ENCODE data around the gene CAMK2D.

CAMK2D gene

DNA sequence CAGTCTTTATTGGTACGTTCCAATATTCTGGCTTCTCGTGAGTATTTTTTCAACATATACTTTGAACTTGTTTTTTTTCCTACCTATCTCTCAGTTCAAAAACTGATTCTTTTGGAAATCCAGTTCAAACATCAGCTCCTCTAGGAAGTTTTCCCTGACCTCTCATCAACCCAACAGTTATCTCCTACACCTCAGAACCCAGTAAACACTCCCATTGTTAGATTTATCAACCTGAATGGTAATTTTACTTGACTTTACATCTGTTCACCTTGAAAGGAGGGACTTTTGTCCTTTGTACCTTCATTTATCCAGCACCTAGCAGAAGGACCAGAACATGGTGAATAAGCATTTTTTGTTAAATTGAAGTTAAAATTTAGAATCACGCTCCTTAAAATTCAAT is 13.6 kb downstream of the CAMK2D start:
- no peak for DNase-seq (ENCODE audit: low read depth)
- no peak overlapping the region for H3K4me3 ChIP-seq (ENCODE audit: low read depth, low read length)
- TF ChIP-seq, protein P1, sequence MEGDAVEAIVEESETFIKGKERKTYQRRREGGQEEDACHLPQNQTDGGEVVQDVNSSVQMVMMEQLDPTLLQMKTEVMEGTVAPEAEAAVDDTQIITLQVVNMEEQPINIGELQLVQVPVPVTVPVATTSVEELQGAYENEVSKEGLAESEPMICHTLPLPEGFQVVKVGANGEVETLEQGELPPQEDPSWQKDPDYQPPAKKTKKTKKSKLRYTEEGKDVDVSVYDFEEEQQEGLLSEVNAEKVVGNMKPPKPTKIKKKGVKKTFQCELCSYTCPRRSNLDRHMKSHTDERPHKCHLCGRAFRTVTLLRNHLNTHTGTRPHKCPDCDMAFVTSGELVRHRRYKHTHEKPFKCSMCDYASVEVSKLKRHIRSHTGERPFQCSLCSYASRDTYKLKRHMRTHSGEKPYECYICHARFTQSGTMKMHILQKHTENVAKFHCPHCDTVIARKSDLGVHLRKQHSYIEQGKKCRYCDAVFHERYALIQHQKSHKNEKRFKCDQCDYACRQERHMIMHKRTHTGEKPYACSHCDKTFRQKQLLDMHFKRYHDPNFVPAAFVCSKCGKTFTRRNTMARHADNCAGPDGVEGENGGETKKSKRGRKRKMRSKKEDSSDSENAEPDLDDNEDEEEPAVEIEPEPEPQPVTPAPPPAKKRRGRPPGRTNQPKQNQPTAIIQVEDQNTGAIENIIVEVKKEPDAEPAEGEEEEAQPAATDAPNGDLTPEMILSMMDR (IDR thresholded peaks at IDR 0.05; ENCODE audit: insufficient read depth, low read depth, low read length, missing control alignments): no peak

DNA sequence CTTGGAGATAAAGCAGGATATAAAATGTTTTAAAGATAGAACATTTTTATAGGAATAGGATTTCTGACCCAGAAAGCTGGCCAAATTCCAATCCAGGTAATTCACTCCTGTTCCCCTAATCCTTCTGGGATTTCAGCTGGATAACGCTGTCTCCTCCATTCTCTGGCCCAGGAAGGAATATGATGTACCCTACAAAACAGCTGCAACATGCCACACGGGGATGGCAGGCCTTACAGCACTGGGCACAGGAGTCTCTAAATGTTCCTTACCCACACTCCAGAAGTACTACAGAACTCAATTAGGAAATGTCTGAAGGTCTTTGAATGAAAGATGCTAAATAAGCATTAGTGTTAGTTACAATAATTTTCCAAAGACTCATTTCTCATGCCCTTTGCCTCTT is 15.8 kb downstream of the CAMK2D start:
- H3K4me3 ChIP-seq (ENCODE audit: low read depth, low read length): no peak overlapping the region
- no peak for DNase-seq (ENCODE audit: low read depth)
- TF ChIP-seq, protein P1 (IDR thresholded peaks at IDR 0.05; ENCODE audit: insufficient read depth, low read depth, low read length, missing control alignments): no peak

DNA sequence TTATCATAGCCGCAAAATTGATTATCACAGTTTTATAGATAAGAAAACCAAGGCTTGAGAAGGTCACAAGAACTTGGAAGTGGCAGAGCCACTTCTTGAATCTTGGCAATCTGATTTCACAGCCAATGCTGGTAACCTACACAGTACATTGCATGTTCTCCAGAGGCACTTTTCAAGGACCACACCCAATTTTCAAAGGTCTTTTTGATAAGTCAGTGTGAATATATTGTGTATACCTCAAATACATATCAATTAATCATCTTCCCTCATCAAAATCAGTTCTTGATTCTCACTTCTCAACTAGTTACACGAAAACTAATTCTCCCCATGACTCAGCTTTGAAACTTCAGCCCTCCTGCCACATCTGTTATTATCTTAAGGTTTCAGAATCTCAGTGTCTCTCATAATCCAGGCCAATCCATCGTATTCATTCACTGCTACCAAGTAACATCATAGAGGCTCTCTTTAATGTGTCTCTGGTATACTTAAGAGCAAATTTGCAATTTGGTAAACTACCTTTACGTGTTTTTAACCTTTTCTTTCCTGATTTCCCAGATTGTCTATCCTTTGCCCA is 16.8 kb downstream of the CAMK2D start:
- no peak overlapping the region for H3K4me3 ChIP-seq (ENCODE audit: low read depth, low read length)
- TF ChIP-seq, protein P1 (IDR thresholded peaks at IDR 0.05; ENCODE audit: insufficient read depth, low read depth, low read length, missing control alignments): no peak
- no peak for DNase-seq (ENCODE audit: low read depth)

DNA sequence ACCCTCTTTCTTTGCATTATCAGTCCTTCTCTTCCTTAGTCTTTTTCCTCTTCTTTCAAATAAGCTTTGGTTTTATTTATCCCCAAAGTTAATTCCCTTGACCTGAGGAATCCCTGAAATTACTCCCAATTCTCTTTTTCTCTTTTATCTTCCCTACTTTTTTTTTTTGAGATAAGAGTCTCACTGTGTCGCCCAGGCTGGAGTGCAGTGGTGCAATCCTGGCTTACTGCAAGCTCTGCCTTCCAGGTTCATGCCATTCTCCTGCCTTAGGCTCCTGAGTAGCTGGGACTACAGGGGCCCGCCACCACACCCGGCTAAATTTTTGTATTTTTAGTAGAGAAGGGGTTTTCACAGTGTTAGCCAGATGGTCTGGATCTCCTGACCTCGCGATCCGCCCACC is 17.8 kb downstream of the CAMK2D start:
- H3K4me3 ChIP-seq (ENCODE audit: low read depth, low read length): no peak overlapping the region
- no peak for DNase-seq (ENCODE audit: low read depth)
- TF ChIP-seq, protein P1 (IDR thresholded peaks at IDR 0.05; ENCODE audit: insufficient read depth, low read depth, low read length, missing control alignments): no peak

DNA sequence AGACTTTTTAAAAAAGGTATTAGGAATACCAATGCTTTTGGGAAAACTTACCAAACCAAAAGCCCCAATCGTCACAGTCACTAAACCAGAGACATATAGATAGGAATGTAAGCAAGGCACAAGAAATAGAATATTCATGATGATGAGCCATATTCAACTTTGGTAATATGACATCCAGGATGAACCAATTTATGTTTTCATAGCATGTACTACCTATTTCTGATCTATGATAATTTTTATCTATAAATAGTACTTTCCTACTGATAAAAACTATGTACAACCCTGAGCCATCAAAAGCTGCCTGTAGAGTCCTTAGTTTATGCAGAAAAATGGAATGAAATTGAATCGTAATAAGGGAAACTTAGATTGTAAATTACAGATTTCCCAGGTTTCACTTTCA is 18.9 kb downstream of the CAMK2D start:
- no peak overlapping the region for H3K4me3 ChIP-seq (ENCODE audit: low read depth, low read length)
- DNase-seq (ENCODE audit: low read depth): no peak
- TF ChIP-seq, protein P1 (IDR thresholded peaks at IDR 0.05; ENCODE audit: insufficient read depth, low read depth, low read length, missing control alignments): no peak

DNA sequence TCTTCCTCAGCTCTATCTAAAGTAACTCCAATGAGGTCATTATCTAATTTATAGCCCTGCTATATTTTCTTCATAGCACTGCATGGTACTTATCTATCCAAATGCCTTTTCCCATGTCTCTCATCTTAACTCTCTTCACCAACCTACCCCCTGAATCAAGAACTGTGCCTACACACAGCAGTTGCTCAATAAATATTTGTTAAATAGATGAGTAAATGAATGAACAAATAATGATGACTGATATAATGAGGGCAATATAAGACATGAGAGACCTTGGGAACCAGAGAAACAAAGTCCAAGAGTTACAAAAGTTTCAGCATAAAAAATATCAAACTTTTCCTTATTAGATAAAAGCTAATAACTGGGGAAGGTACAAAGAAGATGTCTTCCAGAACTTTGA is 19.6 kb downstream of the CAMK2D start:
- DNase-seq (ENCODE audit: low read depth): no peak
- no peak overlapping the region for H3K4me3 ChIP-seq (ENCODE audit: low read depth, low read length)
- TF ChIP-seq, protein P1 (IDR thresholded peaks at IDR 0.05; ENCODE audit: insufficient read depth, low read depth, low read length, missing control alignments): no peak

DNA sequence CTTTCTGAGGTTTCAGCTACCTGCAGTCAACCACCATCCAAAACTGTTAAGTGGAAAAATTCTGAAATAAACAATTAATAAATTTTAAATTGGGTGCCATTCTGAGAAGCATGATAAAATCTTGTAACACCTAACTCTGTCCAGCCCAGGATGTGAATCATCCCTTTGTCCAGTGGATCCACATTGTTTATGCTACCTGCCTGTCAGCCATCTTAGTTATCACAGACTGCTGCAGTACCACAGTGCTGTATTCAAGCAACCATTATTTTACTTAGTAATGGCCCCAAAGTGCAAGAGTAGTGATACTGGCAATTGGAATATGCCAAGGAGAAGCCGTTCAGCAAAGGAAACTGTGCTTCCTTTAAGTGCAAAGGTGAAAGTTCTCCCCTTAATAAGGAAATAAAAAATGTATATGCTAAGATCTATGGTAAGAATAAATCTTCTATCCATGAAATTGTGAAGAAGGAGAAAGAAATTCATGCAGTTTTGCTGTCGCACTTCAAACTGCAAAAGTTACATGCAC is 20.6 kb downstream of the CAMK2D start:
- TF ChIP-seq, protein P1 (IDR thresholded peaks at IDR 0.05; ENCODE audit: insufficient read depth, low read depth, low read length, missing control alignments): no peak
- no peak for DNase-seq (ENCODE audit: low read depth)
- no peak overlapping the region for H3K4me3 ChIP-seq (ENCODE audit: low read depth, low read length)

Measured in GM12865 (cell line).